Mammary epithelial cell (primary cell): ENCODE measurements around the gene RTP5.

Experiments used
- EZH2 ChIP-seq: IDR thresholded peaks from 2 replicates; pipeline ENCODE4 v1.6.1; 2012; ENCODE audit warnings: low read length, inconsistent platforms, borderline replicate concordance
- TF ChIP-seq, protein P1 (sequence below), 2 donors: IDR thresholded peaks in 1 of 2; conservative IDR thresholded peaks in 1 of 2; 2 replicates each; pipeline ENCODE4 v1.5.1; 2011 to 2012; ENCODE audit warnings: inconsistent platforms in 2 of 2, low read length in 2 of 2, mild to moderate bottlenecking in 2 of 2, control low read depth in 1 of 2, low read depth in 1 of 2; ENCODE audit not compliant: insufficient read depth in 1 of 2; ENCODE audit errors: extremely low read depth in 1 of 2

DNA sequence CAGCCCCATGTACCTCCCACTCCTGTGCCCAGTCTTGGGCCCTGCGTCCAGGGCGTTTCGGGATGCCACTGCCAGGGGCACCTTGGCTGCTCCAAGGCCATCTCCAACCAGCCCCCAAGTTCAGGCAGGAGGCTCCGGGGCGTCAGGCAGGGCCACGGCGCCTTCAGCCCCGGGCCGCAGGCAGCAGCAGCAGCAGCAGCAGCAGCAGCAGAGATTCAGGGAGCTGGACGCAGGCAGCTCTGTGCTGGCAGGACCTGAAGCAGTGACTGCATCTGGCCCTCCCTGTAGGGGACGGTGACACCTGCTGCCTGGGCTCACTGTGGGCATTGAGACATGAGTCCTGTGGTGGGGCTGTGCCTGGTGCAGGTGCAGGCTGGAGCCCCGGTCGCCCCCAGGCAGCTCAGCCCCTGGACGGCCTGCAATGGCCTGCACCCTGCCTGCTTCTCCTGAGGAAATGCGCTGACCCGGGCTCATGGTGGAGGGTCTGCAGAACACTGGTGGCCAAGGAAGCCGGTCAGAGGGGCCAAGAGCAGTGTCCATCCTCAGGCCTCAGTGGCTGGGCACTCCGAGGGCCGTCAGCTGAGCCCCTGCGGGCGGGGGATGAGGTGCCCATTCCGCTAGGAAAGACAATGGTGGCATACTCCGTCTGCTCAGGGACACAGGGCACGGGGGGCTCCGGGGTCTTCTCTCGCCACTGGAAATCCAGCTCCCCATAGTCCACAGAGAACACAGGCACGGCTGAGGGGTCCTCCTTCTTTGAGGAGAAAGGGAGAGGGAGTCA, 18.8 kb upstream of the RTP5 start:
- TF ChIP-seq, protein P1, sequence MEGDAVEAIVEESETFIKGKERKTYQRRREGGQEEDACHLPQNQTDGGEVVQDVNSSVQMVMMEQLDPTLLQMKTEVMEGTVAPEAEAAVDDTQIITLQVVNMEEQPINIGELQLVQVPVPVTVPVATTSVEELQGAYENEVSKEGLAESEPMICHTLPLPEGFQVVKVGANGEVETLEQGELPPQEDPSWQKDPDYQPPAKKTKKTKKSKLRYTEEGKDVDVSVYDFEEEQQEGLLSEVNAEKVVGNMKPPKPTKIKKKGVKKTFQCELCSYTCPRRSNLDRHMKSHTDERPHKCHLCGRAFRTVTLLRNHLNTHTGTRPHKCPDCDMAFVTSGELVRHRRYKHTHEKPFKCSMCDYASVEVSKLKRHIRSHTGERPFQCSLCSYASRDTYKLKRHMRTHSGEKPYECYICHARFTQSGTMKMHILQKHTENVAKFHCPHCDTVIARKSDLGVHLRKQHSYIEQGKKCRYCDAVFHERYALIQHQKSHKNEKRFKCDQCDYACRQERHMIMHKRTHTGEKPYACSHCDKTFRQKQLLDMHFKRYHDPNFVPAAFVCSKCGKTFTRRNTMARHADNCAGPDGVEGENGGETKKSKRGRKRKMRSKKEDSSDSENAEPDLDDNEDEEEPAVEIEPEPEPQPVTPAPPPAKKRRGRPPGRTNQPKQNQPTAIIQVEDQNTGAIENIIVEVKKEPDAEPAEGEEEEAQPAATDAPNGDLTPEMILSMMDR (conservative IDR thresholded peaks at IDR 0.05 in 1 of 2, IDR thresholded peaks at IDR 0.05 in 1 of 2; ENCODE audit: extremely low read depth in 1 of 2, insufficient read depth in 1 of 2, low read depth in 1 of 2, low read length in 2 of 2) = no peak
- no peak for TF ChIP-seq EZH2
